WTC11 (cell line): ENCODE data around the gene TRIM66. TPM values are rescaled to one million over a fixed set of nuclear protein-coding genes. Genes with fewer than 3 reads are reported as not detected.

Experiments used
- ATAC-seq: fragments of 200-7000 bp; cut with Tn5 transposase; 2 replicates; pipeline ENCODE4 v1.10.0; 2021; ENCODE audit warnings: mild to moderate bottlenecking, moderate library complexity
- CTCF ChIA-PET: fragments of 300-600 bp; sonication (Branson Sonifier 250); formaldehyde crosslinking; loops from one replicate; lab custom pipeline; 2021; ENCODE audit warnings: antibody characterized with exemption; lab: Charles Lee
- POLR2A ChIA-PET: fragments of 350-600 bp; sonication (Branson Sonifier 250); formaldehyde crosslinking; loops from one replicate; lab custom pipeline; 2021; ENCODE audit warnings: antibody characterized with exemption; lab: Charles Lee
- DNase-seq: peaks from one replicate; pipeline ENCODE4 v3.0.0; 2021; ENCODE audit warnings: low spot score
- H3K27ac Mint-ChIP-seq: 2 replicates; pipeline ENCODE4 v1.8.0; 2021; ENCODE audit warnings: mixed read lengths
- H3K27me3 Mint-ChIP-seq: 2 replicates; pipeline ENCODE4 v1.8.0; 2021; ENCODE audit warnings: low read depth, mild to moderate bottlenecking, moderate library complexity, mixed read lengths
- H3K36me3 Mint-ChIP-seq: 2 replicates; pipeline ENCODE4 v1.8.0; 2021; ENCODE audit warnings: mixed read lengths
- H3K4me1 Mint-ChIP-seq: 2 replicates; pipeline ENCODE4 v1.8.0; 2022; ENCODE audit warnings: mixed read lengths
- H3K4me3 Mint-ChIP-seq: 2 replicates; pipeline ENCODE4 v1.8.0; 2021; ENCODE audit warnings: mild to moderate bottlenecking, moderate library complexity, mixed read lengths
- H3K9me3 Mint-ChIP-seq: 2 replicates; pipeline ENCODE4 v1.8.0; 2021; ENCODE audit warnings: mixed read lengths
- ATF1 ChIP-seq: sonication (generic); formaldehyde crosslinking; IDR thresholded peaks from 2 replicates; pipeline ENCODE4 v1.8.1; 2023; ENCODE audit warnings: mild to moderate bottlenecking, moderate library complexity, missing genetic modification reagents
- ELF4 ChIP-seq: sonication (generic); formaldehyde crosslinking; IDR thresholded peaks from 2 replicates; pipeline ENCODE4 v1.8.1; 2022; ENCODE audit warnings: low read depth, mild to moderate bottlenecking, moderate library complexity, missing genetic modification reagents
- ESRRA ChIP-seq: sonication (generic); formaldehyde crosslinking; IDR thresholded peaks from 2 replicates; pipeline ENCODE4 v1.8.1; 2022; ENCODE audit warnings: mild to moderate bottlenecking, missing genetic modification reagents, borderline replicate concordance
- FOXK1 ChIP-seq: sonication (generic); formaldehyde crosslinking; IDR thresholded peaks from 2 replicates; pipeline ENCODE4 v1.8.0; 2022; ENCODE audit warnings: mild to moderate bottlenecking, moderate library complexity, missing genetic modification reagents
- FOXP1 ChIP-seq: sonication (generic); formaldehyde crosslinking; IDR thresholded peaks from 2 replicates; pipeline ENCODE4 v1.8.0; 2022; ENCODE audit warnings: missing genetic modification reagents, mild to moderate bottlenecking, moderate library complexity, borderline replicate concordance
- JAZF1 ChIP-seq: fragments of 250-450 bp; sonication (Bioruptor Pico); IDR thresholded peaks from 2 replicates; pipeline ENCODE4 v1.9.0; 2021; ENCODE audit warnings: moderate library complexity, mild to moderate bottlenecking, inconsistent platforms
- SOX15 ChIP-seq: fragments of 250-450 bp; sonication (Bioruptor Pico); IDR thresholded peaks from 2 replicates; pipeline ENCODE4 v1.9.0; 2021; ENCODE audit warnings: mild to moderate bottlenecking
- ZNF671 ChIP-seq: fragments of 250-450 bp; sonication (Bioruptor Pico); IDR thresholded peaks from 2 replicates; pipeline ENCODE4 v1.8.0; 2021; ENCODE audit warnings: mild to moderate bottlenecking
- total RNA-seq: library from RNA; stranded (reverse); gene quantifications from 3 replicates; pipeline ENCODE4 v1.2.3, GENCODE V29; 2021
- TF ChIP-seq, protein P1 (sequence below): sonication (generic); formaldehyde crosslinking; conservative IDR thresholded peaks from 2 replicates; pipeline ENCODE4 v1.8.1; 2023; ENCODE audit warnings: mild to moderate bottlenecking, low read depth, missing genetic modification reagents, moderate library complexity
- TF ChIP-seq, protein P2 (sequence below): fragments of 200-600 bp; IDR thresholded peaks from 2 replicates; pipeline ENCODE4 v1.8.0; 2022; ENCODE audit warnings: antibody characterized with exemption
- TF ChIP-seq, protein P3 (sequence below): sonication (generic); formaldehyde crosslinking; IDR thresholded peaks from 2 replicates; pipeline ENCODE4 v1.8.0; 2022; ENCODE audit warnings: missing genetic modification reagents
- TF ChIP-seq, protein P4 (sequence below): sonication (generic); formaldehyde crosslinking; conservative IDR thresholded peaks from 2 replicates; pipeline ENCODE4 v1.8.1; 2022; ENCODE audit warnings: mild to moderate bottlenecking, missing genetic modification reagents

Gene TRIM66
- total RNA-seq, 1 experiment from 2014 or later, result 5.6 TPM

DNA sequence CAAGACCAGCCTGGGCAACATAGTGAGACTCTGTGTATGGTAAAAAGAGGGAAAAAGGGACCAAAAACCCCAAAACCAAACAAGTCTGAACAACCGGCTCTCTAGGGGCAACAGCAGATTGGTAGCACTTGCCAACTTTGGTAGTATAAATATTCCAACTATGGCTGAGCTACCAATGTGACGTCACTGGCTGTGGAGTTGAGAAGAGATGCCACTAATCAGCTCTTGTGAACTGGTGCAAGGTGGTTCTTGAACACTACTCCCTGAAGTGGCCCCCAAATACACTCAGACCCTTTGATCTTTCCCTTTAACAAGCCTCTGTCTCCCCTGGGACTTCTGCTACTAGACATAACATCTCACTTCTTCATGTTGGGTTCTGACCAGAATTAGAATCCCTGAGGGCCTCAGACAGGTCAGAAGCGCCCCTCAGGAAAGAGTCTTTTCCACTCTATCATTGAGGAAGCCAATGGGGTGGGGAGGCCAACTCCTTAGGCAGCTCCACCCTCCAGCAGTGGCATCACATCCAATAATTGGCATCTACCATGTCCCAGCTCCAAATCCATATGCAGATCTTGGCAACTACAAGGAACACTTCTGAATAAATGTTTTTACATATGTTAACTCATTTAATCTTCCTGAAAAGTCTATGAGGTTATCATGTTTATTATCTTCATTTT lies 49.3 kb upstream of the TRIM66 start (continued):
- TF ChIP-seq, protein P1, sequence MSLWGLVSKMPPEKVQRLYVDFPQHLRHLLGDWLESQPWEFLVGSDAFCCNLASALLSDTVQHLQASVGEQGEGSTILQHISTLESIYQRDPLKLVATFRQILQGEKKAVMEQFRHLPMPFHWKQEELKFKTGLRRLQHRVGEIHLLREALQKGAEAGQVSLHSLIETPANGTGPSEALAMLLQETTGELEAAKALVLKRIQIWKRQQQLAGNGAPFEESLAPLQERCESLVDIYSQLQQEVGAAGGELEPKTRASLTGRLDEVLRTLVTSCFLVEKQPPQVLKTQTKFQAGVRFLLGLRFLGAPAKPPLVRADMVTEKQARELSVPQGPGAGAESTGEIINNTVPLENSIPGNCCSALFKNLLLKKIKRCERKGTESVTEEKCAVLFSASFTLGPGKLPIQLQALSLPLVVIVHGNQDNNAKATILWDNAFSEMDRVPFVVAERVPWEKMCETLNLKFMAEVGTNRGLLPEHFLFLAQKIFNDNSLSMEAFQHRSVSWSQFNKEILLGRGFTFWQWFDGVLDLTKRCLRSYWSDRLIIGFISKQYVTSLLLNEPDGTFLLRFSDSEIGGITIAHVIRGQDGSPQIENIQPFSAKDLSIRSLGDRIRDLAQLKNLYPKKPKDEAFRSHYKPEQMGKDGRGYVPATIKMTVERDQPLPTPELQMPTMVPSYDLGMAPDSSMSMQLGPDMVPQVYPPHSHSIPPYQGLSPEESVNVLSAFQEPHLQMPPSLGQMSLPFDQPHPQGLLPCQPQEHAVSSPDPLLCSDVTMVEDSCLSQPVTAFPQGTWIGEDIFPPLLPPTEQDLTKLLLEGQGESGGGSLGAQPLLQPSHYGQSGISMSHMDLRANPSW, result no peak
- no peak for TF ChIP-seq ATF1
- no peak for TF ChIP-seq ZNF671 (CRISPR knock-in tag)
- TF ChIP-seq JAZF1 (CRISPR knock-in tag), result no peak
- no peak for TF ChIP-seq SOX15

DNA sequence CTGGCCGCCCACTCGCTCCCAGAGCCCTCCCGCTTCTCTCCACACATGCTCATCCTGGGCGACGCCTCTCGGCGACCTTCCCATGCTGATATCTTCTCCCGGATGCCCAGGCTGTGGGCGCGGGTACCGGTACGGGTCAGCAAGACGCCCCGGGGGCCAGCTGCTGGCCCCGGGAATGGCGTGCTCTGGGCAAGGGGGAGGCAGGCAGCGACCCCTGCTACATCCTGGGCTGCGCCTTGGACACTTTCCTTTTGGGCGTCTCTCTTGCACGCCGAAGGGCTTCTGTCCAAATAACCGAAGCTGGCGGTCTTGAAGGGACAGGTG lies 48.2 kb upstream of the TRIM66 start:
- ATAC-seq (no peak), DNase-seq (no peak)
- POLR2A ChIA-PET, result interaction anchor here (1.0 to 1.1 kb wide), 2 partner anchors 10 to 42 kb away, joined by 3 to 4 read pairs; no protein-coding TSS in a partner anchor
- Mint-ChIP-seq H3K9me3 (no peaks in the 10 kb centered on the region), H3K4me3 (no peak overlapping the region), H3K4me1 (peaks cover 2% of the 10 kb centered on the region; the same call in 1 of the 2 replicates), H3K27ac (no peak overlapping the region), H3K27me3 (no peaks in the 10 kb centered on the region), H3K36me3 (no peaks in the 10 kb centered on the region)
- TF ChIP-seq ESRRA (CRISPR knock-in tag), result no peak
- CTCF ChIA-PET, result interaction anchor here (1.2 to 2.2 kb wide), 5 partner anchors 9 to 80 kb away, joined by 3 to 9 read pairs (median 6); a partner anchor contains a TSS

DNA sequence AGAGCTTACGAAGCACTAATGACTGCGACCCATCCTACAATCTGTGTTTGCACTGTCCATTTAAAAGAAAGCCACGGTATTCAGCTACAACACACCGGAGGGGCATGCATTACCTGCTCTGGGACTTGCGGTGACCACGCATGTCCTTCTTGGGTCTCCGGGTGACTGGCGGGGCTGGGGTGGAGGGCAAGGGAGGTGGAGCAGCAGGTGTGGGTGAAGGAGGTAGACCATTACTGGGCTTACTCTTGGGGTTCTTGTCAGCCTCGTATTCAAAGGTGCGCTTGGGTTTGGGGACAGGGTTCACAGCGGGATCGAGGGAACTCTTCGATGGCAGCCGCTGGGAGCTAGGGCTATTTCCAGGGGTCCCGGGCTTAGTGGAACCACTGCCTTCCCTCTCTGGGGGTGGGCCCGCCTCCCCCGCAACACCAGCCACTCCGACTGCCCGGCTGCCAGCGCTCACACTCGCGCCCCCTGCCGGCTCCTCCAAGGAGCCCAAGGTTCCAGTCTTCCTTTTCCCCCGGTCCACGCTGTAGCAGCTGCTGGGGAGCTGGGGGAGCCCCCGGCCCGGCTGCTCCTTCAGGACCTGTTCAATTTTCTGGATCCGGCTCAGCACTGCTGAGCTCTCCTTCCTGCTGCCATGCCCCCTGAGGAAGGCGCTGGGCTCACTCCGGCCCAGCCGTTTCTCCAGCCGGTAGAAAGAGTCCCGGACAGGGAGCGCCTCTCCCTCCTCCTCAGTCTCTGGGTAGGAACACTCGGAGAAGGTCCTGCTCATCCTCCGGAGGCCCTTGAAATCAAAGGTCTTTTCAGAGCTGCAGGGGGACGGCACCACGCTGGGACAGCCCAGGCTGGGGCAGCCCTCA lies 47.6 kb upstream of the TRIM66 start:
- ATAC-seq, result peak; percentile 65
- CTCF ChIA-PET, result interaction anchor here (1.2 to 2.2 kb wide), 5 partner anchors 9 to 80 kb away, joined by 3 to 9 read pairs (median 6); a partner anchor contains a TSS
- H3K9me3 Mint-ChIP-seq, result no peaks in the 10 kb centered on the region
- no peaks in the 10 kb centered on the region for H3K36me3 Mint-ChIP-seq
- no peaks in the 10 kb centered on the region for H3K27me3 Mint-ChIP-seq
- TF ChIP-seq, protein P2, sequence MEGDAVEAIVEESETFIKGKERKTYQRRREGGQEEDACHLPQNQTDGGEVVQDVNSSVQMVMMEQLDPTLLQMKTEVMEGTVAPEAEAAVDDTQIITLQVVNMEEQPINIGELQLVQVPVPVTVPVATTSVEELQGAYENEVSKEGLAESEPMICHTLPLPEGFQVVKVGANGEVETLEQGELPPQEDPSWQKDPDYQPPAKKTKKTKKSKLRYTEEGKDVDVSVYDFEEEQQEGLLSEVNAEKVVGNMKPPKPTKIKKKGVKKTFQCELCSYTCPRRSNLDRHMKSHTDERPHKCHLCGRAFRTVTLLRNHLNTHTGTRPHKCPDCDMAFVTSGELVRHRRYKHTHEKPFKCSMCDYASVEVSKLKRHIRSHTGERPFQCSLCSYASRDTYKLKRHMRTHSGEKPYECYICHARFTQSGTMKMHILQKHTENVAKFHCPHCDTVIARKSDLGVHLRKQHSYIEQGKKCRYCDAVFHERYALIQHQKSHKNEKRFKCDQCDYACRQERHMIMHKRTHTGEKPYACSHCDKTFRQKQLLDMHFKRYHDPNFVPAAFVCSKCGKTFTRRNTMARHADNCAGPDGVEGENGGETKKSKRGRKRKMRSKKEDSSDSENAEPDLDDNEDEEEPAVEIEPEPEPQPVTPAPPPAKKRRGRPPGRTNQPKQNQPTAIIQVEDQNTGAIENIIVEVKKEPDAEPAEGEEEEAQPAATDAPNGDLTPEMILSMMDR, result peak; percentile 31; the same call in 1 of the 2 replicates
- TF ChIP-seq, protein P3, sequence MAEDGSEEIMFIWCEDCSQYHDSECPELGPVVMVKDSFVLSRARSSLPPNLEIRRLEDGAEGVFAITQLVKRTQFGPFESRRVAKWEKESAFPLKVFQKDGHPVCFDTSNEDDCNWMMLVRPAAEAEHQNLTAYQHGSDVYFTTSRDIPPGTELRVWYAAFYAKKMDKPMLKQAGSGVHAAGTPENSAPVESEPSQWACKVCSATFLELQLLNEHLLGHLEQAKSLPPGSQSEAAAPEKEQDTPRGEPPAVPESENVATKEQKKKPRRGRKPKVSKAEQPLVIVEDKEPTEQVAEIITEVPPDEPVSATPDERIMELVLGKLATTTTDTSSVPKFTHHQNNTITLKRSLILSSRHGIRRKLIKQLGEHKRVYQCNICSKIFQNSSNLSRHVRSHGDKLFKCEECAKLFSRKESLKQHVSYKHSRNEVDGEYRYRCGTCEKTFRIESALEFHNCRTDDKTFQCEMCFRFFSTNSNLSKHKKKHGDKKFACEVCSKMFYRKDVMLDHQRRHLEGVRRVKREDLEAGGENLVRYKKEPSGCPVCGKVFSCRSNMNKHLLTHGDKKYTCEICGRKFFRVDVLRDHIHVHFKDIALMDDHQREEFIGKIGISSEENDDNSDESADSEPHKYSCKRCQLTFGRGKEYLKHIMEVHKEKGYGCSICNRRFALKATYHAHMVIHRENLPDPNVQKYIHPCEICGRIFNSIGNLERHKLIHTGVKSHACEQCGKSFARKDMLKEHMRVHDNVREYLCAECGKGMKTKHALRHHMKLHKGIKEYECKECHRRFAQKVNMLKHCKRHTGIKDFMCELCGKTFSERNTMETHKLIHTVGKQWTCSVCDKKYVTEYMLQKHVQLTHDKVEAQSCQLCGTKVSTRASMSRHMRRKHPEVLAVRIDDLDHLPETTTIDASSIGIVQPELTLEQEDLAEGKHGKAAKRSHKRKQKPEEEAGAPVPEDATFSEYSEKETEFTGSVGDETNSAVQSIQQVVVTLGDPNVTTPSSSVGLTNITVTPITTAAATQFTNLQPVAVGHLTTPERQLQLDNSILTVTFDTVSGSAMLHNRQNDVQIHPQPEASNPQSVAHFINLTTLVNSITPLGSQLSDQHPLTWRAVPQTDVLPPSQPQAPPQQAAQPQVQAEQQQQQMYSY (CRISPR knock-in tag), result no peak
- TF ChIP-seq, all 79 proteins: peak for 1
- POLR2A ChIA-PET, result interaction anchor here (1.0 to 1.1 kb wide), 2 partner anchors 10 to 41 kb away, joined by 3 to 4 read pairs; no protein-coding TSS in a partner anchor
- DNase-seq, result peak; percentile 46
- no peak overlapping the region for H3K27ac Mint-ChIP-seq
- no peaks in the 10 kb centered on the region; the same call in 1 of the 2 replicates for H3K4me1 Mint-ChIP-seq
- no peak overlapping the region for H3K4me3 Mint-ChIP-seq

DNA sequence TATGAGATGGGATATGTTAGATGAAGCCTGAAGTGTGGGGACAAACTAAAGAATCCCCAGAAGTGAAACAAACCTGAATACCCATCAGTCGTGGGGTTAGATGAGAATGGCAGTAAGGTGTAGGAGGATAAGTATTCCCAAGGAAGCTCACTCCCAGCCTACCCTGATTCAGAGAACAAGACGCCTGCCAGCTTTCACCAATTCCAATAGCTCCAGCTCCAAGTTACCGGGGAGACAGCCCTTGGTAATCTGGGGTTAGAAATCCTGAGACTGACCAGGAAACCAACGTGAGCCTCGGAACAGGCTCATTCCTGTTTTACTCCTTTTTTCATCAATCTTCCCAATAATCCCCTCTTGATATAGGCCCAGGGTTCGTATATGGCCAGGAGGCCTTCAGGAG lies 46.6 kb upstream of the TRIM66 start:
- ATAC-seq, result no peak
- no peak overlapping the region for H3K4me3 Mint-ChIP-seq
- no peaks in the 10 kb centered on the region for H3K36me3 Mint-ChIP-seq
- no peak for DNase-seq
- TF ChIP-seq ELF4 (no peak), ESRRA (CRISPR knock-in tag) (no peak), FOXK1 (CRISPR knock-in tag) (no peak), FOXP1 (CRISPR knock-in tag) (no peak)
- TF ChIP-seq, protein P4, sequence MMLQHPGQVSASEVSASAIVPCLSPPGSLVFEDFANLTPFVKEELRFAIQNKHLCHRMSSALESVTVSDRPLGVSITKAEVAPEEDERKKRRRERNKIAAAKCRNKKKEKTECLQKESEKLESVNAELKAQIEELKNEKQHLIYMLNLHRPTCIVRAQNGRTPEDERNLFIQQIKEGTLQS (CRISPR knock-in tag), result no peak
- no peak overlapping the region for H3K27ac Mint-ChIP-seq
- H3K9me3 Mint-ChIP-seq, result no peaks in the 10 kb centered on the region
- H3K27me3 Mint-ChIP-seq, result no peaks in the 10 kb centered on the region
- ChIA-PET POLR2A (no interaction called here), CTCF (interaction anchor here (1.5 kb wide), 1 partner anchor 28 kb away, joined by 9 read pairs; no protein-coding TSS in a partner anchor)
- H3K4me1 Mint-ChIP-seq, result peaks cover 5% of the 10 kb centered on the region
